CD4-positive, alpha-beta T cell treated with Interleukin-15 for 4 hours (primary cell): ENCODE results near the gene NR4A1.

Source experiments
- DNase-seq: peaks from one replicate; pipeline ENCODE4 v3.0.0-alpha.2; 2020; ENCODE audit warnings: low spot score

NR4A1 gene

DNA sequence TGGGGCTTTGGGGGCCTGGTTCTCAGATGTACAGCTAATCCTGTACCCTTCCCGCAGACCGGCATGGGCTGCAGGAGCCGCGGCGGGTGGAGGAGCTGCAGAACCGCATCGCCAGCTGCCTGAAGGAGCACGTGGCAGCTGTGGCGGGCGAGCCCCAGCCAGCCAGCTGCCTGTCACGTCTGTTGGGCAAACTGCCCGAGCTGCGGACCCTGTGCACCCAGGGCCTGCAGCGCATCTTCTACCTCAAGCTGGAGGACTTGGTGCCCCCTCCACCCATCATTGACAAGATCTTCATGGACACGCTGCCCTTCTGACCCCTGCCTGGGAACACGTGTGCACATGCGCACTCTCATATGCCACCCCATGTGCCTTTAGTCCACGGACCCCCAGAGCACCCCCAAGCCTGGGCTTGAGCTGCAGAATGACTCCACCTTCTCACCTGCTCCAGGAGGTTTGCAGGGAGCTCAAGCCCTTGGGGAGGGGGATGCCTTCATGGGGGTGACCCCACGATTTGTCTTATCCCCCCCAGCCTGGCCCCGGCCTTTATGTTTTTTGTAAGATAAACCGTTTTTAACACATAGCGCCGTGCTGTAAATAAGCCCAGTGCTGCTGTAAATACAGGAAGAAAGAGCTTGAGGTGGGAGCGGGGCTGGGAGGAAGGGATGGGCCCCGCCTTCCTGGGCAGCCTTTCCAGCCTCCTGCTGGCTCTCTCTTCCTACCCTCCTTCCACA, 7.6 kb downstream of the NR4A1 start:
- DNase-seq = no peak

DNA sequence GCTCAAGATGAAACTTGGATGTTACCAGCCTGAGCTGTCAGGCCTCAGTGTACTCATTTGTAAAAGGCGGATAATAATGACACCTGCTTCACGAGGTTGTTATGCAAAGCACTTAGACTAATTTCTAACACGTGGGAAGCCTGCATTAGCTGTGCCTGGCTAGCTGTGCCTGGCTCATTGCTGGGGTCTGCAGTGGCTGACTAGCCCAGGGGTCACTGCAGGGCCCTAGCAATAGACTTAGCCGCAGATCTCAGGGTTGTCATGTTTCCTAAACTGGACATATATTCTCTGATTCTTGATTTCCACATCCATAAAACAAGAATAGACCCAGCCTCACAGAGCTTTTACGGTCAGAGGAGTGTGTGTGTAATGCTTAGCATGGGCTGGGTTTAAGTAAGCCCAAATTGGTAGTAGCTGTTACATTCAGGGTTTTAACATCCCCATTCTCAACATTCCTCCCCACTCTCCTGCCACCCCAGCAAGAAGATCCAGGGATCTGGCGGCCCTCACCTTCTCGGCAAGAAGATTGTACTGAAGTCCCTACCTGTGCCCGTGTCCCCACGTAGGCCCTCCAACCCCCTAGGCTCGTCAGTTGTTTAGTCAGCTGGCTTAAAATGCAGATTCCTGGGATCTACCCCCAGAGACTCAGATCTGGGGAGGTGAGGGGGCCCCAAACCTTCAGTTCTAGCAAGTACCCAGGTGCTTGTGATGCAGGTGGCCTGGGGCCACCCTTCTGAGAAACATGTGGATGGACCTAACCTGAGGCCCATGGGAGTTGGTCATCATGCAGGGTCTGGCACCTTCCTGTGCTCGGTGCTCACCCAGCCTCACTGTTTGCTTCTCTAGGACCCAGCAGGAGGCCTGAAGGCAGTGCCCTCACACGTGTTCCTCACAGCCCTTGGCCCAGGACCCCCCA, 8.6 kb downstream of the NR4A1 start:
- DNase-seq = no peak

DNA sequence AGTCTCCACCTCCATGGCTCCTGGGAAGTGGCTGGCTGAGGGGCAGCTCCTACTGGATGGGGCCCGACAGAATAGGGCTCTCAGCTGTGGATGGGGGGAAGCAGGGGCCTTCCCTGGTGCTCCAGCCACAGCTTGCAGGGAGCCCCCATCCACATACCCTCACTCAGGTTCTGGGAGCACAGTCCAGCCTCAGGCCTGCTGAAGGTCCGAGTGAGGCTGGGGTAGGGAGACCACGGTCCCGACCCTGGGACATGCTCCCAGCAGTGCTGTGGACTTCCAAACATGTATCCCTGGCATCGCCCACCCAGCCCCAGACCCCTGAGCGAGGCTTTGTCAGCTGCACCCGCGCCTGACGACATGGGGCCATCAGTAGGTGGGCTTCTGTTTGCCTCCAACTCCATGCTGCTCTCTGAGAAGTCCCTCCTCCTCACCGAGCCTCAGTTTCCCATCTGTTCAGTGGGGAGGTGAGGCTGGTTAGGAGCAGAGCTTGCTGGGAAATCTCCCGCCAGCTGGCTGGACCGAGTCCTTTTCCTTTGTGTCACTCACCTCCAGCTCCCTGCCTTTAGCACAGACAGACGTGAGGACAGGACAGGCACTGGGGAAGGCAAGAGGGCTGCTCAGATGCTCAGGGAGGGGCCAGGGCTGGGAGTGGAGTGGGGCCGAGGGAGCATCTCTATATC, 9.4 kb downstream of the NR4A1 start:
- DNase-seq = no peak

DNA sequence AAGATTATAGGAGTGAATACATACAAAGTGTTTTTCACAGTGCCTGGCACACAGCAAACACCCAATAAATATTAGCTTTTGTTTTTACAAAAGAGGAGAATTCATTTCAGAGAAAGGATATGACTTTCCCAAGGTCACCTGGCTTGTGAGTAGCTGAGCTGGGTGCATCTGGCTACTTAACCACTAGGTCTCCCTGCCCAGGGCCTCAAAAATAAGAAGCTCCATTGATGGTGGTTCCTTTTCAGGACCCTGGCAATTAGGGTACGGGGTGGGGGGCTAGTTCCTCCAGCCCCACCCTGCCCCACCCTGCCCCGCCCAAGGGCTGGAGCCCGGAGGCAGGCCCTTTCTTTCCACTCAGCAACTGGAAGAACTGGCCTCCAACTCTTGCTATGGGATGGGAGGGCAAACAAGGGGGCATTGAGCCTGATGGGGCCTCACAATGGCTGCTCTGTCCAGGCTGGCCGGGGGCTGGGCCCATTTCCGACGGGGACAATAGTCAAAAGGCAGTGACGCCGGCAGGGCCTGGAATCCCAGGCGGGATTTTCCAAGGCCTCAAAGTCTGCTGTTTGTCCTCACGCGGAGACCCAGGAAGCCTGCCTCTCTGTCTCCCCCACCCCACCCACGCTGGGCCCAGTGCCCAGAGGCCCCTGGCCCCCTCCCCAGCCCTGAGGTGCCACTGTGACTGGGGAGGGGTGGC, 10.4 kb downstream of the NR4A1 start:
- DNase-seq = no peak

DNA sequence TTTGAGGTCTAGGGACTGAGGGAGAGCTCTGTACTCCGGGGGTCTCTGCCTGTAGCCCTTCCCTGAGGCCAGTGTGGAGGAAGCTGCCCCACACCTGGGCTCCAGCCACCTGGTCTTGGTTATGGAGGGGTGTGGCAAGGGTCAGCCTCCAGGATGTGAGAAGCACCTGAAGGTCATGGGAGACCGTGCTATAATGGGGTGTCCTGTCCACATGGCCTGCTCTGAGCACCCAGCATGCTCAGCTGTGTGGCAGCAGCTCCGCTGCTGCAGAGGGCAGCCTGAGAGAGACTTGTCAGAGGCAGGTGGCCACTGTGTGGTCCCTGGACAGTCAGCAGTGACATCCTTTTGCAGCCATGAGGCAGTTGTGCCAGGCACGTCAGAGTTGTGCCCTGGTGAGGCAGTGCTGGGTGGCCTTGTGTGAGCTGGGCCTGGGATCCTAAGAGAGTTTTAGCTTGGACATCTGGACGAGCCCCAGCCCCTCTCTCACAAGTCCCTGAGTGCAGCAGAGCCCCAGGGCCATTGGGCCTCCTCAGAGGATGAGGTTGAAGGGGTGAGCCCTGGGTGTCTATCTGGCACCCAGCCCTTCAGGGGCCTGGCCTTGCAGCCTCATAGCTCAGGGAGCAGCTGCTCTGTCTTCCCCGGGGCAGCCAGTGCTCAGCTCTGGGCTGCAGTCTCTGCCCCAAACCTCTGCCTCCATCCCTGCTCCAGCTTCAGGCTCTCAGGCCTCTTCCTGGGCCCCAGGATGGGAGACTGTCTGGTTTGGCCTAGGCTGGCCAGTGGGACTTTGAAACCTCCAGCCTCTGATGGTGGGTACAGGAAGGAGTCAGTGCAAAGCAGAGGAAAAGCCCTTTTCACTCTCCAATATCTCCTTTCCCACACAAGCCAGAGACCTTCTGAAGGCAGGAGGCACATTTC, 11.2 kb downstream of the NR4A1 start:
- DNase-seq = no peak

DNA sequence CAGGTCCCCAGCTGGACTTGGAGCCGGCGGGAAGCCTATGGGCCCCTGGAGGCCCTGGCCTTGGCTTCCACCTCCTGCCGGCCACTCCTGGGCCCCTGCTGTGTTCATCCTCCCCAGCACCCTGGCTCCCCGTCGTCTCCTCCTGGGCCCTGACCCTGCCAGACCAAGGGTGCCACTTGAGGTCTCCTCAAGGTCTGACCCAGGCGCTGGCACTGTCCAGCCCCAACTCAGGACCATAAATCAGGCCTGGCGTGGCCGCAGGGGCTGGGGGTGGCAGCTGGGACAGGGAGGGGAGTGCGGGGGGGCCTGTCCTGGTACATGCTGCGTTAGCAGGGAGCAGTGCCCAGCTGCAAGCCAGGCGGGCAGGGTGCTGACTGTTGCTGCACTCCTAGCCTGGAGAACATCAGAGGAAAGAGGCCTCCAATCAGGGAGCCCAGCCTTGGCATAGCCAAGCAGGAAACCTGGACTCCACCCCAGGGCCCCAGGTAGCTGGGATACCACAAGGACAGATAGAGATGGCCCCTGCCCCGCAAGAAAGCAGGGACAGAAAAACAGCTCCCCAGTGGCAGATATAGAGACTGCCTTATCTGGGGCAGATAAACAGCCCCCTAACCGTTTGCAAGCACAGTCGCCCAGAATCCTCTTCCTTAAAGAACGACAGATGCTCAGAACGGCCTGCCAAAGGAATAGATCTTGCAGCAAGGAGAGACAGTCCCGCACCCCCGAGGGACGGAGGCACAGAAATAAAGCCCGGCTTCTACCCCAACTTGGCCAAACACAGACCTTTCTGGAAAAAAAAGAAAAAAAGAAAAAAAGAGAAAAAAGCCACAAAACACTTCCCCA, 12.1 kb downstream of the NR4A1 start:
- DNase-seq = no peak

DNA sequence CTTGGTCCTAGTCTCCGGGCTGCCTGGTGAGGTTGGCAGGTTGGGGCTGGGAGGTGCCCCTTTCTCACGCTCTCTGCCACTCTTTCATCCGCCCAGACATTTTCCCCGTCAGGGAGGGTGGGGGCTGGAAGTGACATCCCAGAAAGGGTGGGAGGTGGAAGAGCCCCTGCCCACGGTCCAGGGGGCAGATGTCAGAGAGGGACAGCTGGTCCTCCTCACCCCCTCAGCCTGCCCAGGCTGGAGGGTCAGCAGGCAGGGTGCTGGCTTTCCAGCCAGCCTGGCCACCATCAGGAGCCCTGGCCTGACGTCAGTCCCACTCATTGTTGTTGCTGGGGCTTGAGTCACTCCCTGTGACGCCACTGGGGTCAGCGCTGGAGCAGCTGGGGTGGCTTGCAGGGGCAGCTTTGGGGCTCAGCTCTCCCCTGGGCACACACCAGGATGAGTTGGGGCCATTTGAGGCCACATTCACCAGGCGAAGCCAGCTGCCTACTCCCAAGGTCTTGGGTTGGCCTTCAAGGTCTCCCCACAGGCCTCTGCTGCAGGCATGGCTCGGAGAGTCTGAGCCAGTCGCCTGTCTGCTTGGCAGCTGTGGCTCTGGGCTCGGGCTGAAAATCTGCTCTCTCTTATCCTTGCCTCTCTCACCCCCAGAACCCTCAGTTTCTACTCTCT, 12.9 kb downstream of the NR4A1 start:
- DNase-seq = no peak

DNA sequence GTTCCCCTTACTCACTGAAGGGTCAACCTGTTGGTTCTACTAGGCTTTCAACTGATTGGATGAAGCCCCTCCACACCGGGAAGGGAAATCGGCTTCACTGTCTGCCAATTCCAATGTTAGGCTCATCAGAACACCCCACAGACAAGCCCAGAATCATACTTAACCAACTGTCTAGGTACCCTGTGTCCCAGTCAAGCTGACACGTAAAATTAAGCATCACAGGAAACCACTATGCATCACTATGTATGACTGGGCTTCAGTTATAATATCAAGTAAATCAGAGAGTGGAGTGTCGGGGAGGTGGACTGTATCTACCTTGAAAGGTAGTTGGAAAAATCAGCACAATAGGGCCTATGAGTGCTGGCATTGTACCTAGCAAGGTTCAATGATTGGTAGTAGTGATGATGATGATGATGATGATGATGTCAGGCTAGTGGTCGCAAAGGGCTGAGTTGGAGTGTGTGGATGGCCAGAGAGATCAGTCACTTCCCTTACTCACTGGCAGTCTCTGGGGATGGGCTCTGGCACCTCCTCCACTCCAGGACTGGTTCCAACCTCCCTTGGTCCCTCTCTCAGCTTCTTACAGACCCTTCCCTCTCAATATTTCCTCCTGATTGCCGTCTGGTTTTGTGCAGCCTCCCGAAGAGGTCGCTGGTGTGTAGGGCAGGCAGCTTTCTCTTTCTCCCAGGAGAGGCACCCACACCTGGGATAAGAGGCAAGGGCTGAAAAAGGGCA, 15.3 kb downstream of the NR4A1 start:
- DNase-seq = no peak

DNA sequence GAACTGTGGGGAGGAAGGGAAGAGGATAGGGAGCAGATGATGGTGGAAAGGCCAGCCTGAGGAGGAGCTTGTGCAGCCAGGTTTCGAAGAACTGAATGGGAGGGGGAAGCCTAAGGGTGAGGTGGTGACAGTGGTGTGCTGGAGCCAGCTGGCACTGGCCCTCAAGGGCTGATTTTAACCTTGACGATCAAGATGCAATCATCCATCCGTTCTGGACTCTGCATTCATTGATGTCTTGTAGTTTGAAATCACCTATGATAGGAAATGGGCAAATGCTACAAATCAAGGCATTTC, 15.8 kb downstream of the NR4A1 start:
- DNase-seq = no peak

DNA sequence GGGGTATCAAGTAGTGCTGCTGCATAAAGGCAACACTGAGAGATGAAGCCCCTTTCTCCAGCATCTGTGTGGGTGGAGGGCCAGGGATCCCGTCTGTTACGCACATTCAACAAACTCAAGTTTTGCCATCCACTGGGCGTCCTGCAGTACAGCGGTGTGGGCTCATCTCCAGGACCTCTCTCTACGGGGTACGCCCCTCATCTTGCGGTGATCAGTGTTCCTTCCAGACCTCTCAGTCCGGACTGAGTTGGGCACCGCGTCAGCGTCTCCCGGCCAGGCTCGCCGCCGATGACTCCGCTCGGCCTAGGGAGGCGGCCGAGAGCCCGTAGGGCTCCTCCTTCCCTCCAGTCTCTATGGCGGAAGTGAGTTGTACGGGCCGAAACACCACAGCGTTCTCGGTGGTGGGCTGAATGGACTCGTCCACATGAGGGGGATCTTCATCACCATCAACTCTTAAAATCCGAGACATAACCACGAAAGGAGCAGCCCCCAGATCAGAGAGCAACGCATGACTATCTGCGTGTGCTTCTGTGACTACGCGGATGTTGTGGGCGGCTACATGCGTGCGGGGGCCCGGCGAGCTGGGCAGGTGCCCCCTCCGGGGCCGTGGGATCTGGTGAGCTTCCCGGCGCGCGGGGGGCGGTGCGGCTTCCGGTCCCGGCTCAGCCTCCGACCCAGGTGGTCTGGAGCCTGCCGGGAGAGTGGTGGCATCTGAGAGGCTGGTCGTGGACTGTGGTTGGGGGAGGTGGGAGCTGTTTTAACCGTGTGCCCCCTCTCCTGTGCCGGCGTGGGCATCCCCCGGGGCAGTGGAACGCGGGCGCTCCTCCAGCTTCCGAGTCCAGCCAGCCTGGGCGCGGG, 18.3 kb downstream of the NR4A1 start, which contains the start of gene ATG101:
TSS of gene ATG101 (plus strand) at position 652 of the 858 bp plus-strand sequence. CDS start 3,673 bp downstream, outside the sequence.
- DNase-seq = peak; percentile 91

DNA sequence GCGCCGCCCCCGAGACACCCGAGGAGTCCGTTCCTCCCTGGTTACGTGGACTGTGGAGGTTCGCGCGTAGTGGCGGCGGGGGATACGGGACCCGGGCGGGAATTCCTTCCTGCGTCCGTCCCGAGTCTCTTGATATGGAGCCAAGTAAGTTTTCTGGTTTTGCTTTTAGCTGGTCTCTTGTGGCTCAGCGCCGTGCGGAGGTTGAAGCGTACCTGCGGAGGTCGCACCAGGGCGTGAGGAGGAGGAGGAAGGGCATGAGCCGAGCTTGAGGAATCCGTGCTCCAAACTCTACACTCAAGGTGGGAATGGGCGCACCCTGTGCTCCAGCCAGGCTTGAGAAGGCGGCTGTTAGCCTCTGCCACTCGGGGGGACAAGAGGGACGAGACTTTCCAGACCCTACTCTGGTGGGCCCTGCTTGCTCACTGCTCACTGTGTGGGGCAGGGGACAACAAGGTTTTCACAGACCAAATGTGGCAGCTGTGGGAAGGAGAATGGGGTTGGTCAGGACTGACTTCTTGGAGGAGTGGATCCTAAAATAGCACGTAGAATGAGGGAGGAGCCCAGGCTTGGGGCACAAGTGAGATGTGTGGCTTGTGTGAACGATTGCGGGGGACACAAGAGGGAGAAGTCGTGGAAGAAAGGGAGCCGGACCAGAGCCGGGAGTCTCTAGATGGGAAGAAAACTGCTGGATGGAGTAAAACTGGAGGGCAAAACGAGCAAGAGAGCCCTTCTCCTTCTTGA, 19.1 kb downstream of the NR4A1 start:
- no peak for DNase-seq

DNA sequence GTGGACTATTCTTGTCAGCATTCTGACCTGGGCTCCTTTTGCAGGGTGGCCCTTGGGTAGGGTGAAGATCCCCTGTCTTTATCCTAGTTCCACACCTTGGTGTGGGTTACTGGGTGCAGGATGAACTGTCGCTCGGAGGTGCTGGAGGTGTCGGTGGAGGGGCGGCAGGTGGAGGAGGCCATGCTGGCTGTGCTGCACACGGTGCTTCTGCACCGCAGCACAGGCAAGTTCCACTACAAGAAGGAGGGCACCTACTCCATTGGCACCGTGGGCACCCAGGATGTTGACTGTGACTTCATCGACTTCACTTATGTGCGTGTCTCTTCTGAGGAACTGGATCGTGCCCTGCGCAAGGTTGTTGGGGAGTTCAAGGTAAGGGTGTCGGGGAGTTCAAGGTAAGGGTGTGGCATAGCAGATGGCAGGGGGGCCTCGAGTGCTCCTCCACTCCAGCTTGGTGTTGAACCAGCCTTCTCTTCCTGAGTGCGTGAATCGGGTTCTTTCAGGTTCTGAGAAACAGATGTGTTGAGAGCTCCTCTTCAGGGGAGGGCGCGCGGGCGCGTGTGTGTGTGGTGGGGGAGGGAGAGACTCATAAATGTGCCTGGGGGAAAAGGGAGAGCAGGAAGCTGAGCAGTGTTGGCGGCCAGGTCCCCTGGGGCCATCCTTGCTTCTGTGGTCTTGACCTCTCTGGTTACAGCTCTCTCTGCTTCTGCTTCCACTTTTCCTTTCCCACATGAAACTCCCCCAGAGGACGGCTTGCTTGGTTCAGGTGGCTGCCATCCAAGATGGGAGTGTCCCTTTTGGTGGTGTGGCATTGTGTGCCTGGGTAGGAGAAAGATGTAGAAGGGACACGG, 22.5 kb downstream of the NR4A1 start:
- no peak for DNase-seq

DNA sequence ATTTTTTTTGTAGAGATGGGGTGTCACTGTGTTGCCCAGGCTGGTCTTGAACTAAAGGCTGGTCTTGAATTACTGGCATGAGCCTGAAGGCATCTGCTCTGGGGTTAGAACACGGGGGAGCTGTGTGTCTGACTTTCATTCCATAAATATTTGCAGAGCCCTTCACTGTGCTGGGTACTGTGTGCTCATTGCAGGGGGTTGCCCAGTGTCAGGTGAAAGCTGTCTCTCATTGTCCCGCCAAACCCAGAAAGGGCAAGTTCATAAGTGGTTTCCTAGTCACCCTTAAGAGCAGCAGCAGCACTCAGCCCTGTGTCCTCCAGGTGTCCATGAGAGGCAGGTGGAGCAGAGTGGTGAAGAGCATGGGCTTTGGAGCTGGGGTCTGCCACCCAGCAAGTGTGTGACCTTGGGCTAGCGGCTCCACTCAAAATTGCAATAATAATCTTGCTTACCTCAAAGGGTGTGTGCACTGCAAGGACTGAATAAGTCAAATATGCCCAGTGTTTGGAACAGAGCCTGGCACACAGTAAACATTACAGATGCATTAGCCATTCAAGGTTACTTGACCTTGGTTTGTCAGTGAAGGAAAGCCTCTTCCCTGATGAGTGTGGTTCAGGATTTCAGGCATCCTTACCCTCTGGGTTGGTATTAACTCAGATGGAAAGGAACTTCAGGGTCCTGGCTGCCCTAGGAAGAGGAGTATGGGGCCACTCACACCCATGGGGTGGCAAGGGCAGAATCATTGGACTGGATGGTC, 23.9 kb downstream of the NR4A1 start:
- DNase-seq = no peak

DNA sequence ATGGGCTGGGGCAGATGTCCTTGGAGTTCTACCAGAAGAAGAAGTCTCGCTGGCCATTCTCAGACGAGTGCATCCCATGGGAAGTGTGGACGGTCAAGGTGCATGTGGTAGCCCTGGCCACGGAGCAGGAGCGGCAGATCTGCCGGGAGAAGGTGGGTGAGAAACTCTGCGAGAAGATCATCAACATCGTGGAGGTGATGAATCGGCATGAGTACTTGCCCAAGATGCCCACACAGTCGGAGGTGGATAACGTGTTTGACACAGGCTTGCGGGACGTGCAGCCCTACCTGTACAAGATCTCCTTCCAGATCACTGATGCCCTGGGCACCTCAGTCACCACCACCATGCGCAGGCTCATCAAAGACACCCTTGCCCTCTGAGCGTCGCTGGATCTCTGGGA, 25.6 kb downstream of the NR4A1 start:
- no peak for DNase-seq

DNA sequence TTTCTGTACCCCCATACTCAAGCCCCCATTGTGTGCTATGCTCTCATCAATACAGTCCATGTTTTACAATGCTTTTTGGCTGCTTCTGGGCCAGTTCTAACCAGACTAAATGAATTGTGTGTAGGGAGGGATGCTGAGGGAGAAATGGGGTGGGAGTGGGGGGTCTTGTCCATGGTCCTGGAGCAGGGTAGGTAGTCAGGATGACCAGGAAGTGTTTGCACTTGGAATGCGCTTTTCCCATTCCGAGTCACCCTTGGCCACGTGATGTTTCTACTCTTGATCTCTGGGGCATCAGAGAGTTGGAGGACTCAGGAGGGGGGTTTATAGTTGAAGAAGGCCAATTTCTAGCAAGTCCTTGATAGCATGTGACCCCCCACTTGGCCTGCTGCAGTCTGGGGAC, 27.0 kb downstream of the NR4A1 start:
- DNase-seq = no peak
